H1 (cell line): Measurements from ENCODE around the gene URM1. TPM values are rescaled to one million over a fixed set of nuclear protein-coding genes. Genes with fewer than 3 reads are reported as not detected.

Experiments
- CTCF ChIA-PET: fragments of 300-600 bp; sonication (Branson Sonifier 250); formaldehyde crosslinking; loops from one replicate; lab custom pipeline; 2021; ENCODE audit not compliant: partially characterized antibody; lab: Charles Lee
- POLR2A ChIA-PET: fragments of 300-600 bp; sonication (Branson Sonifier 250); formaldehyde crosslinking; loops from one replicate; lab custom pipeline; 2021; ENCODE audit warnings: inconsistent platforms; ENCODE audit not compliant: partially characterized antibody; lab: Charles Lee
- DNase-seq, 2 experiments: peaks; one replicate each; pipeline versions ENCODE4 v3.0.0 to v3.0.0-alpha.2; 2010 to 2022; ENCODE audit warnings: low spot score in 2 of 2, low read depth in 1 of 2, mixed read lengths in 1 of 2
- FAIRE-seq: peaks from 2 replicates; lab custom pipeline; 2011; peaks lifted over from hg19 to GRCh38; lab: Jason Lieb, UNC
- H2AFZ ChIP-seq: 2 replicates; pipeline ENCODE4 v1.8.1; 2012; ENCODE audit warnings: low read length, inconsistent platforms
- H2AK5ac ChIP-seq: 2 replicates; pipeline ENCODE4 v1.6.1; 2013; ENCODE audit warnings: low read depth, low read length
- H2BK120ac ChIP-seq: replicated peaks from 2 replicates; pipeline ENCODE3; 2013; ENCODE audit warnings: low read depth, low read length, inconsistent platforms
- H2BK12ac ChIP-seq: 2 replicates; pipeline ENCODE4 v1.6.1; 2013; ENCODE audit warnings: low read depth, low read length
- H2BK15ac ChIP-seq: 2 replicates; pipeline ENCODE4 v1.6.1; 2013; ENCODE audit warnings: low read length
- H2BK20ac ChIP-seq: 2 replicates; pipeline ENCODE4 v1.6.1; 2013; ENCODE audit warnings: low read length
- H2BK5ac ChIP-seq: 2 replicates; pipeline ENCODE4 v1.6.1; 2013; ENCODE audit warnings: low read depth, low read length
- H3K14ac ChIP-seq: 2 replicates; pipeline ENCODE4 v1.6.1; 2013; ENCODE audit warnings: inconsistent platforms; ENCODE audit not compliant: insufficient read length
- H3K18ac ChIP-seq: 2 replicates; pipeline ENCODE4 v1.6.1; 2013; ENCODE audit warnings: low read length; ENCODE audit errors: extremely low read depth
- H3K23ac ChIP-seq: 2 replicates; pipeline ENCODE4 v1.6.1; 2013; ENCODE audit warnings: inconsistent platforms; ENCODE audit not compliant: insufficient read length
- H3K23me2 ChIP-seq: 2 replicates; pipeline ENCODE4 v1.6.1; 2013; ENCODE audit warnings: low read depth, low read length
- H3K27ac ChIP-seq: 2 replicates; pipeline ENCODE4 v1.6.1; 2011; ENCODE audit warnings: low read depth, low read length, inconsistent platforms
- H3K27me3 ChIP-seq, 4 experiments: replicated peaks in 1 of 4; 1 replicate in 1 of 4; 2 replicates in 3 of 4; pipeline versions ENCODE4 v1.6.1 to v1.8.1; 2011 to 2013; ENCODE audit warnings: low read length in 3 of 4, mild to moderate bottlenecking in 3 of 4, inconsistent platforms in 2 of 4, mixed read lengths in 2 of 4, moderate library complexity in 1 of 4; ENCODE audit not compliant: control insufficient read depth in 3 of 4, insufficient read depth in 3 of 4; ENCODE audit errors: extremely low read depth in 1 of 4
- H3K36me3 ChIP-seq, 4 experiments: 2 replicates each; pipeline versions ENCODE4 v1.6.1 to v1.8.1; 2011 to 2013; ENCODE audit warnings: mild to moderate bottlenecking in 4 of 4, low read length in 3 of 4, moderate library complexity in 2 of 4, control low read depth in 1 of 4, inconsistent platforms in 1 of 4; ENCODE audit not compliant: insufficient read depth in 4 of 4, control insufficient read depth in 2 of 4
- H3K4ac ChIP-seq: replicated peaks from 2 replicates; pipeline ENCODE3; 2013; ENCODE audit warnings: low read length, low read depth, mixed read lengths, inconsistent platforms; ENCODE audit not compliant: insufficient read length
- H3K4me1 ChIP-seq, 4 experiments: replicated peaks in 1 of 4; 1 replicate in 1 of 4; 2 replicates in 3 of 4; pipeline versions ENCODE4 v1.6.1 to v1.8.1; 2011 to 2013; ENCODE audit warnings: low read length in 3 of 4, inconsistent platforms in 2 of 4, mixed read lengths in 1 of 4; ENCODE audit not compliant: insufficient read depth in 4 of 4, control insufficient read depth in 3 of 4
- H3K4me2 ChIP-seq, 2 experiments: 2 replicates each; pipeline versions ENCODE4 v1.6.1 to v1.8.1; 2011 to 2013; ENCODE audit warnings: low read depth in 2 of 2, low read length in 2 of 2, control low read depth in 1 of 2, inconsistent platforms in 1 of 2, mild to moderate bottlenecking in 1 of 2; ENCODE audit not compliant: insufficient read depth in 1 of 2
- H3K4me3 ChIP-seq, 4 experiments: fragments of 200-600, 300-600 bp in 1 of 4; sonication (generic), shearing (Covaris generic), sonication (Bioruptor Twin) in 1 of 4; 2 replicates each; pipeline versions ENCODE4 v1.5.1 to v1.8.1; 2011 to 2016; ENCODE audit warnings: low read length in 4 of 4, low read depth in 3 of 4, control low read depth in 2 of 4, inconsistent platforms in 2 of 4, mild to moderate bottlenecking in 2 of 4, mixed read lengths in 1 of 4, moderate library complexity in 1 of 4; ENCODE audit not compliant: insufficient read depth in 2 of 4; ENCODE audit errors: extremely low read depth in 1 of 4
- H3K56ac ChIP-seq: replicated peaks from 2 replicates; pipeline ENCODE3; 2013; ENCODE audit warnings: low read depth, mild to moderate bottlenecking, mixed read lengths, low read length, inconsistent platforms; ENCODE audit not compliant: insufficient read length
- H3K79me1 ChIP-seq: 2 replicates; pipeline ENCODE4 v1.6.1; 2013; ENCODE audit warnings: low read depth, low read length, control low read depth
- H3K79me2 ChIP-seq, 2 experiments: 2 replicates each; pipeline versions ENCODE4 v1.6.1 to v1.8.1; 2012 to 2013; ENCODE audit warnings: low read length in 2 of 2, mild to moderate bottlenecking in 2 of 2, inconsistent platforms in 1 of 2; ENCODE audit not compliant: insufficient read depth in 2 of 2, control insufficient read depth in 1 of 2
- H3K9ac ChIP-seq, 4 experiments: replicated peaks in 1 of 4; 1 replicate in 1 of 4; 2 replicates in 3 of 4; pipeline versions ENCODE4 v1.6.1 to v1.8.1; 2011 to 2013; ENCODE audit warnings: low read depth in 3 of 4, low read length in 3 of 4, control low read depth in 2 of 4, mild to moderate bottlenecking in 2 of 4, moderate library complexity in 2 of 4, inconsistent platforms in 1 of 4; ENCODE audit errors: extremely low read depth in 1 of 4
- H3K9me3 ChIP-seq, 2 experiments: 2 replicates each; pipeline versions ENCODE4 v1.6.1 to v1.8.1; 2012 to 2013; ENCODE audit warnings: mild to moderate bottlenecking in 2 of 2, moderate library complexity in 2 of 2, control low read depth in 1 of 2, inconsistent platforms in 1 of 2, low read depth in 1 of 2, low read length in 1 of 2, mixed read lengths in 1 of 2; ENCODE audit not compliant: insufficient read depth in 2 of 2
- H4K20me1 ChIP-seq, 2 experiments: replicated peaks in 1 of 2; 2 replicates each; pipeline versions ENCODE3 to v1.8.1; 2011 to 2013; ENCODE audit warnings: inconsistent platforms in 2 of 2, low read length in 2 of 2, mild to moderate bottlenecking in 1 of 2; ENCODE audit not compliant: insufficient read depth in 2 of 2, control insufficient read depth in 1 of 2
- H4K5ac ChIP-seq: 2 replicates; pipeline ENCODE4 v1.6.1; 2013; ENCODE audit warnings: low read length, low read depth, mixed read lengths, inconsistent platforms; ENCODE audit not compliant: insufficient read length
- H4K8ac ChIP-seq: 2 replicates; pipeline ENCODE4 v1.8.0; 2013; ENCODE audit warnings: mild to moderate bottlenecking, moderate library complexity, low read length, inconsistent platforms; ENCODE audit not compliant: insufficient read depth; ENCODE audit errors: extremely low read depth
- H4K91ac ChIP-seq: replicated peaks from 2 replicates; pipeline ENCODE3; 2013; ENCODE audit warnings: low read length, mixed read lengths, inconsistent platforms; ENCODE audit not compliant: insufficient read length
- SAP30 ChIP-seq: fragments of 300-600 bp; sonication (generic); IDR thresholded peaks from 2 replicates; pipeline ENCODE4 v1.7.1; 2012; ENCODE audit warnings: low read length, moderate library complexity, mild to moderate bottlenecking, inconsistent platforms; ENCODE audit not compliant: insufficient read depth, insufficient replicate concordance
- WGBS, 2 experiments: shearing (Covaris generic) in 1 of 2; methylation state at CpG; one replicate each; pipeline versions ENCODE4 v1.1.6 to v1.1.7; 2013 to 2015; ENCODE audit warnings: low lambda C conversion rate in 2 of 2, mixed read lengths in 2 of 2, inconsistent platforms in 1 of 2, low coverage in 1 of 2, missing lambda C conversion rate in 1 of 2; ENCODE audit not compliant: insufficient replicate concordance in 2 of 2, insufficient coverage in 1 of 2, insufficient read length in 1 of 2; ENCODE audit errors: extremely low coverage in 1 of 2, missing lambda C conversion rate in 1 of 2; 5-methylcytosine and 5-hydroxymethylcytosine counted together
- polyA plus RNA-seq, 7 experiments: library from polyadenylated mRNA; depleted of rRNA in 3 of 7; stranded (reverse) in 5 of 7; unstranded in 2 of 7; fragments of >200 nt in 5 of 7; fragments of 200-250 nt in 2 of 7; gene quantifications; 1 replicate in 5 of 7; 2 replicates in 1 of 7; 4 replicates in 1 of 7; pipeline versions ENCODE4 v1.2.1 to v1.2.3, GENCODE V29; 2011 to 2013; ENCODE audit warnings: missing spikeins in 2 of 7, mixed read lengths in 2 of 7
- total RNA-seq: library from RNA; stranded (reverse); fragmentation: NEBNext Ultra II Directional; extraction: Animal tissue kit (Norgen Biotek cat#: 25700); gene quantifications from 2 replicates; pipeline ENCODE4 v1.2.1, GENCODE V29; 2021

Gene URM1
- total and polyA plus RNA-seq, 2 of the 8 experiments (the other 6 are each of a cell fraction or from before 2014, with no cell fraction given): 58.3 to 62.3 TPM

DNA sequence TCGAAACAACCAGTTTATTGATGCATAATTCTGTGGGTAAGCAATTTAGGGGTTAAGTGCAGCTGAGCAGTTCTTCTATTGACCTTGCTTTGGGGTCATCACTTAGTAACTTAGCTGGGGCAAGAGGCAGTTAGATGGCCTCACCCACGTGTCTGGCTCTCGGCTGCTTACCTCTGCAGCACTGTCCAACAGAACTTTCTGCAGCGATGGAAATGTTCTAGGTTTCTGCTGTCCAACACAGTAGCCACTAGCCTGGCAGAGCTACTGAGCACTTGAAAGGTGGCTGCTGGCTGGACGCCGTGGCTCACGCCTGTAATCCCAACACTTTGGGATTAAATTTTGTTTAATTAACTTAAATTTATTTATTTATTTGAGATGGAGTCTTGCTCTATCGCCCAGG lies 13.1 kb upstream of the URM1 start:
- H3K4me1 ChIP-seq: peaks cover 0 to 5% (median 1%) of the 10 kb centered on the region in 4 experiments; a peak in 4 of 7 replicates
- H2AFZ ChIP-seq: no peak overlapping the region
- no peak overlapping the region for H4K91ac ChIP-seq
- no peak overlapping the region for H3K23ac ChIP-seq
- WGBS, 2 experiments: 93% methylated on average over 8 of the region's 8 CpGs; no CpG with 5 or more reads in 1 of the 2 experiments
- H3K9me3 ChIP-seq: no peaks in the 10 kb centered on the region
- no peak overlapping the region for H3K18ac ChIP-seq
- H3K27me3 ChIP-seq: peaks cover 6 to 19% (median 12%) of the 10 kb centered on the region in 4 experiments
- H2BK120ac ChIP-seq: no peak overlapping the region
- H2BK20ac ChIP-seq: no peak overlapping the region
- no peak overlapping the region for H3K14ac ChIP-seq
- no peak overlapping the region for H3K9ac ChIP-seq
- no peak overlapping the region for H3K4me2 ChIP-seq
- no peak for FAIRE-seq
- no peak overlapping the region for H3K4me3 ChIP-seq
- H2BK12ac ChIP-seq: no peak overlapping the region
- H3K4ac ChIP-seq: no peak overlapping the region
- H2BK5ac ChIP-seq: no peak overlapping the region
- no peak overlapping the region for H2BK15ac ChIP-seq
- H4K5ac ChIP-seq: no peak overlapping the region
- CTCF ChIA-PET: interaction anchor here (1.6 to 25.1 kb wide), 5 partner anchors 13 to 59 kb away, joined by 3 to 544 read pairs (median 127); partner anchors contain the start of gene SLC27A4
- no peak overlapping the region for H2AK5ac ChIP-seq
- peaks cover 4 to 6% of the 10 kb centered on the region in 2 experiments for H4K20me1 ChIP-seq
- no peak for TF ChIP-seq SAP30
- no peak for DNase-seq
- H3K27ac ChIP-seq: no peak overlapping the region
- H3K79me2 ChIP-seq: no peaks in the 10 kb centered on the region
- no peaks in the 10 kb centered on the region for H3K79me1 ChIP-seq
- POLR2A ChIA-PET: interaction anchor here (0.7 to 1.8 kb wide), 3 partner anchors 8 to 17 kb away, joined by 3 to 4 read pairs (median 3); no protein-coding TSS in a partner anchor
- H4K8ac ChIP-seq: no peak overlapping the region
- H3K23me2 ChIP-seq: no peaks in the 10 kb centered on the region
- no peak overlapping the region for H3K56ac ChIP-seq
- peaks cover 0 to 4% (median 0%) of the 10 kb centered on the region in 4 experiments; a peak in 3 of 8 replicates for H3K36me3 ChIP-seq
